Activated naive CD4-positive, alpha-beta T cell treated with anti-CD3 and anti-CD28 coated beads, Interleukin-2, amount 50 U/mL, for 24 hours (primary cell): ENCODE measurements around the gene UTP20.

Source experiments
- H3K27ac Mint-ChIP-seq: one replicate; pipeline ENCODE4 v1.8.0; 2021; ENCODE audit warnings: mild to moderate bottlenecking, mixed read lengths
- H3K27me3 Mint-ChIP-seq: one replicate; pipeline ENCODE4 v1.8.0; 2021; ENCODE audit warnings: mixed read lengths
- H3K36me3 Mint-ChIP-seq: one replicate; pipeline ENCODE4 v1.8.0; 2021; ENCODE audit warnings: mixed read lengths
- H3K4me1 Mint-ChIP-seq: one replicate; pipeline ENCODE4 v1.8.0; 2021; ENCODE audit warnings: mixed read lengths
- H3K4me3 Mint-ChIP-seq: one replicate; pipeline ENCODE4 v1.8.0; 2021; ENCODE audit warnings: mild to moderate bottlenecking, mixed read lengths
- H3K9me3 Mint-ChIP-seq: one replicate; pipeline ENCODE4 v1.8.0; 2021; ENCODE audit warnings: mixed read lengths

Gene UTP20

GRCh38 chr12:101299931-101300330, 20.0 kb downstream of the UTP20 start:
- peaks cover 1% of the 10 kb centered on the region for H3K4me1 Mint-ChIP-seq
- no peaks in the 10 kb centered on the region for H3K9me3 Mint-ChIP-seq
- no peak overlapping the region for H3K4me3 Mint-ChIP-seq
- H3K27me3 Mint-ChIP-seq, result no peaks in the 10 kb centered on the region
- H3K36me3 Mint-ChIP-seq, result peaks cover 37% of the 10 kb centered on the region
- H3K27ac Mint-ChIP-seq, result no peak overlapping the region

DNA sequence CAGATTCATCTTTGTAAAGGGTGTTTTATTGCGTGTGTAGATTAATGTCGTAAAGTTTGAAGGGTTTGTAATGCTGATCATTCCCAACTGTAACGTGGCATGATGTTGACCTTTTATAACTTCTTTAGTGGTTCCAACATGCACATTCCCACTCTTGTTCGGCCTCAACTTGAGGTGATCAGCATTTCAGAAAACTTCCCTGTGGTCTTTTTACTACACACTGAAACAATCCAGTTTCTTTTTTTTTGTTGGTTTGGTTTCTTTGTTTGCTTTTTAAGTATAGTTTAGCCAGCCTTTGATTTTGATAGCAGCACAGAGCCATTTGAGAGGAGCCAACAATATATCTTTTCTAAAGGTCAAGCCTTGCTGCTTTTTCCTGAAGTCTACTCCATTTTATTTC, 22.8 kb downstream of the UTP20 start:
- Mint-ChIP-seq H3K27ac (no peak overlapping the region), H3K4me1 (peaks cover 3% of the 10 kb centered on the region), H3K27me3 (no peaks in the 10 kb centered on the region), H3K4me3 (no peak overlapping the region), H3K9me3 (no peaks in the 10 kb centered on the region), H3K36me3 (peaks cover 38% of the 10 kb centered on the region)

- no peak overlapping the region for H3K4me3 Mint-ChIP-seq
- H3K27ac Mint-ChIP-seq, result no peak overlapping the region
- peaks cover 26% of the 10 kb centered on the region for H3K36me3 Mint-ChIP-seq
- no peaks in the 10 kb centered on the region for H3K9me3 Mint-ChIP-seq
- H3K27me3 Mint-ChIP-seq, result no peaks in the 10 kb centered on the region
- peaks cover 3% of the 10 kb centered on the region for H3K4me1 Mint-ChIP-seq
Measured at GRCh38 chr12:101305226-101305779, 25.4 kb downstream of the UTP20 start.

GRCh38 chr12:101305794-101306193, 25.9 kb downstream of the UTP20 start:
- Mint-ChIP-seq H3K36me3 (peaks cover 26% of the 10 kb centered on the region), H3K9me3 (no peaks in the 10 kb centered on the region), H3K4me3 (no peak overlapping the region), H3K4me1 (peaks cover 3% of the 10 kb centered on the region), H3K27me3 (no peaks in the 10 kb centered on the region), H3K27ac (no peak overlapping the region)

DNA sequence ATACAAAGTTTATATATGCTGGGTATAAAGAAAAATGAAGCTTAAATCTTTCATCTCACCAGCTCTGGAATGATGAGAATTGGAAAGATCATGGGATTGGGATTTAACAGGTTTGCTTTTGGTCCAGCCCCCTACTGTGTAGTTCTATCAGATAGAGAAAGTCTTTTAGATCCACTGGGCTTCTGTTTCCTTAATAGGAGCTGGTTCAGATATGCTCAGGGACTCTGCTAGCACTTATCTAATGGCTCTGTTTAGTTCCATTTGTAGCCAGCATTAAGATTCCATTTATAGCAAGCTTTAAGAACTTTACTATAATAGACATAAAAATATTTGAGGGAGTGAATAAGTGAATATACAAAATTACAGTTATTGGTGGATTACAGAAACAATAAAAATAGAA, 42.6 kb downstream of the UTP20 start:
- H3K27ac Mint-ChIP-seq, result no peak overlapping the region
- H3K36me3 Mint-ChIP-seq, result peaks cover 19% of the 10 kb centered on the region
- H3K9me3 Mint-ChIP-seq, result no peaks in the 10 kb centered on the region
- no peaks in the 10 kb centered on the region for H3K4me1 Mint-ChIP-seq
- H3K4me3 Mint-ChIP-seq, result no peak overlapping the region
- no peaks in the 10 kb centered on the region for H3K27me3 Mint-ChIP-seq

DNA sequence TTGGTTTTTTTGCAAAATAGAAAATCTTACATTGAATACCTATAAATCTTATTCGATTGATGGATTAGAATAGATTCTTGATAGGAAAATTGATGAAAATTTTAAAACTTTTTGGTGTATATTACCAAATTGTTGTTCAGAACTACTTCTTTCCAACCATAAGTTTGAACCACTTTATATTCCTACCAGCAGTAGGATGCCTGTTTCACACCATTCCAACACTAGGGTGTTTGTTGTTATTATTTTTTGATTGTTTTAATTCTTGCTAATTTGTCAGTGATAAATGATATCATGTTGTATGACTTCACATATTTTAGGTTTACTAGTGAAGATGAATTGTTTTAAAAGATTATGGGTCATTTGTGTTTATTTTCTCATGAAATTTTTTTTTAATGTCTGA, 43.4 kb downstream of the UTP20 start:
- H3K36me3 Mint-ChIP-seq, result peaks cover 18% of the 10 kb centered on the region
- no peak overlapping the region for H3K4me3 Mint-ChIP-seq
- H3K4me1 Mint-ChIP-seq, result no peaks in the 10 kb centered on the region
- H3K27ac Mint-ChIP-seq, result no peak overlapping the region
- H3K27me3 Mint-ChIP-seq, result no peaks in the 10 kb centered on the region
- H3K9me3 Mint-ChIP-seq, result no peaks in the 10 kb centered on the region

DNA sequence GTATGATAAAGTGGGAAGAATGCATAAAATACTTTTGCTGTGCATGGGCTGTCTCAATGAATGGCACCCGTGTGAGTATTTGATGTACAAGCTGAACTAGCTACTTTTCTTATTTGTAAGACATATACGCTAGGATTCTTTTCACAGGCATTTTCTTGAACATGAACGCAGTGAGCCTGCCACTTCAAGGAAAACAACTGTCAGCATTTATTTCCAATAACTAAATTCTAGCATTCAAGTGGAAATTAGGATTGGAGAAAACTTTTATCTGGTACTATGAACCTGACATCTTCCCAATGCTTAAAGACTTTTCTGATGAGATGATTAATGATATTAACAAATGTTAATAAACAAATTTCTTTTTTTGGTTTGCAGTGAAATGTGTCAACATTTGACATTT, 45.7 kb downstream of the UTP20 start:
- Mint-ChIP-seq H3K27me3 (no peaks in the 10 kb centered on the region), H3K36me3 (peaks cover 30% of the 10 kb centered on the region), H3K4me3 (no peak overlapping the region), H3K9me3 (no peaks in the 10 kb centered on the region), H3K4me1 (no peaks in the 10 kb centered on the region), H3K27ac (no peak overlapping the region)

GRCh38 chr12:101327051-101327450, 47.1 kb downstream of the UTP20 start:
- peaks cover 31% of the 10 kb centered on the region for H3K36me3 Mint-ChIP-seq

GRCh38 chr12:101327546-101327945, 47.6 kb downstream of the UTP20 start:
- Mint-ChIP-seq H3K27ac (no peak overlapping the region), H3K27me3 (no peaks in the 10 kb centered on the region), H3K4me3 (no peak overlapping the region), H3K9me3 (no peaks in the 10 kb centered on the region), H3K4me1 (no peaks in the 10 kb centered on the region), H3K36me3 (peaks cover 33% of the 10 kb centered on the region)

More at GRCh38 chr12:101327051-101327450, 47.1 kb downstream of the UTP20 start:
- Mint-ChIP-seq H3K9me3 (no peaks in the 10 kb centered on the region), H3K27ac (no peak overlapping the region), H3K4me1 (no peaks in the 10 kb centered on the region), H3K4me3 (no peak overlapping the region), H3K27me3 (no peaks in the 10 kb centered on the region)

- no peaks in the 10 kb centered on the region for H3K27me3 Mint-ChIP-seq
- peaks cover 37% of the 10 kb centered on the region for H3K36me3 Mint-ChIP-seq
- no peak overlapping the region for H3K4me3 Mint-ChIP-seq
- H3K27ac Mint-ChIP-seq, result no peak overlapping the region
- H3K4me1 Mint-ChIP-seq, result no peaks in the 10 kb centered on the region
- no peaks in the 10 kb centered on the region for H3K9me3 Mint-ChIP-seq
Measured at GRCh38 chr12:101328917-101329316, 49.0 kb downstream of the UTP20 start.

DNA sequence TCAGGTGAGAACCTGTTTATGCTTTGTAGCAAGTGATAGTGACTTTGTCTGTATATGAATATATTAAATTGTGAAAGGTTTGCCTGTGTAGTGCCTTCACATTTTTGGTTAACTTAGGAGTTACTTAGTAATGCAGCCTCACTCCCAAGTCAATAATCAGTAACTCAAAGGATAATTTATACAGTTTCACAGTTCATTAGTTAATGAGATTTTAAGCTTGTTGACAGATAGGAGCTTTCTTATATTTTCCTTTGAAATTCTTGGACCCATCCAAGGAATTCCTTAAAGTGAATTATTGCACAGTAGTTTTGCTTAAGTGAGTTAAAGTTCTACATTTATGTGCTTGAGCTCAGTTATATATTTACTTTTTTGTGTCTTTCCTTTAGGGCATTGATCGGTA, 50.7 kb downstream of the UTP20 start:
- Mint-ChIP-seq H3K36me3 (peaks cover 43% of the 10 kb centered on the region), H3K4me3 (no peak overlapping the region), H3K27ac (no peak overlapping the region)

DNA sequence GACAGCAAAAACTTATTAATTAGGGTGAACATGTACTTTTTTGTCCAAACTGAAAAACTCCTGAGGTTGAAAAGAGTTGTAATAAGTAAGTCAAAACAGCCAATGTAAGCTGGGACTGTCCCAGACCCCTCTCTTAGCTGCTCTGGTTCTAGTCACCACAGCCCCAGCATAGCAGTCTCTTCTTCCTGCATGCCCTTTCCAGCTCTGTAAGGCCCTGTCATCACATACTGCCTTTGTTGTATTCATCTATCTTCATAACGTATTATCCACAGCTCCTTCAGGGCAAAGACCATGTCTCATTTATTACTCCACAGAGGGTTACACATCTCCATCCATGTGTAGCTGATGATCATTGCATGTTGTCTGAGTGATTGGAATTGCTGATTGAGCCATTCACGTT, 56.5 kb downstream of the UTP20 start:
- H3K27ac Mint-ChIP-seq, result no peak overlapping the region
- H3K36me3 Mint-ChIP-seq, result peaks cover 24% of the 10 kb centered on the region
- no peak overlapping the region for H3K4me3 Mint-ChIP-seq
- no peaks in the 10 kb centered on the region for H3K27me3 Mint-ChIP-seq
- no peaks in the 10 kb centered on the region for H3K4me1 Mint-ChIP-seq
- H3K9me3 Mint-ChIP-seq, result no peaks in the 10 kb centered on the region

More for the DNA sequence above, 50.7 kb downstream of the UTP20 start:
- no peaks in the 10 kb centered on the region for H3K27me3 Mint-ChIP-seq
- no peaks in the 10 kb centered on the region for H3K4me1 Mint-ChIP-seq
- no peaks in the 10 kb centered on the region for H3K9me3 Mint-ChIP-seq

DNA sequence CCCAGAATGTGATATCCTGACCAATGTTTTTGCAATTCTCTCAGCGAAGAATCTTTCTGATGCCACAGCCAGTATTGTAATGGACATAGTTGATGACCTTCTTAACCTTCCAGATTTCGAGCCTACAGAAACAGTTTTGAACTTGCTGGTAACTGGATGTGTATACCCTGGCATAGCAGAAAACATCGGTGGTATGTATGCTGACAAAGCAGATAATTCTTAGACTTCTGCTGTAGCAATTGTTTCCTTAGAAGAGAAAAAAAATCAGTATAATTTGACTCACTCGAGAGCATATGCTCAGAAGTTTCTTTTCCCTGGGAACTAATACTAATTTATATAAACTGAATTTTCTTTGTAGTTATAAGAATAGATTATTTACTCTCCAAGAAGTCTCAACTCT, 58.2 kb downstream of the UTP20 start:
- Mint-ChIP-seq H3K9me3 (no peaks in the 10 kb centered on the region), H3K27me3 (no peaks in the 10 kb centered on the region), H3K4me1 (no peaks in the 10 kb centered on the region), H3K36me3 (peaks cover 17% of the 10 kb centered on the region), H3K4me3 (no peak overlapping the region), H3K27ac (no peak overlapping the region)

DNA sequence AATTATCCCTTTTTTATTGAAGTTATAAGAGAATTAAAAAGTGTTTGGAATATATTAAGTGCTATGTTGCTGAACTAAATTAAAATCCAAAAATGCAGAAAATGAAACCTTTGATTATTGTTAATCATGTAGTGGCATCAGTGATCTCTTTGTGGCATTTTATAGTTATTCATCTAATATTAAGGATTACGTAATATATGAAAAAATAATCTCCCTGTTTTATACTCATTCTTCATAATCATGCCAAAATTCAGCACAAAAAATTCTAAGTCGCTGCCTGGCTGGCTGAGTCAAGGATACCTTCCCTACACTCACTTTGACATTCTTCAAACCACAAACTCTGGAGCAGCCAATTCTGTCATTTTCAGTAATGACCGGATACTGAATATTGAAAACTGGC, 64.0 kb downstream of the UTP20 start:
- peaks cover 39% of the 10 kb centered on the region for H3K36me3 Mint-ChIP-seq
- no peaks in the 10 kb centered on the region for H3K27me3 Mint-ChIP-seq
- H3K9me3 Mint-ChIP-seq, result no peaks in the 10 kb centered on the region
- no peaks in the 10 kb centered on the region for H3K4me1 Mint-ChIP-seq
- H3K27ac Mint-ChIP-seq, result no peak overlapping the region
- H3K4me3 Mint-ChIP-seq, result no peak overlapping the region

DNA sequence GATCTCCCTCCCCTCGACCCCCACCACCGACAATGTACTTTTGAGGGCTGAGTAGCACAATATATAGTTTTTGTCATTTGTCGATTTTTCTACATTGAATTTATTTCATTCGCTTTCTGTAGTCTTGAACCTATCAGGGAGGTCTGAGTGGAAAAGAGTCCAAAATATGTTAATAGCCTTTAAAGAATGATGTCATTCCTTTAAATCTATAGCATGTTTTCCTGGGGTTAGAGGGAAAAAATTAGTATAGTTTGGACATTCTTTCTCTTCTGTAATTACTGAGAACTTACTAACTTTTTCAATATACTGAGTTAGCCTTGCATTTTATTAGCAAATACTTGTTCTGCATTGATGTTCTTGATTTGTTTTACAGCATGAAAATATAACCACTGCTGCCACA, 71.8 kb downstream of the UTP20 start:
- Mint-ChIP-seq H3K4me3 (no peak overlapping the region), H3K9me3 (no peaks in the 10 kb centered on the region), H3K36me3 (peaks cover 29% of the 10 kb centered on the region), H3K27me3 (no peaks in the 10 kb centered on the region), H3K27ac (no peak overlapping the region), H3K4me1 (no peaks in the 10 kb centered on the region)

- Mint-ChIP-seq H3K4me1 (no peaks in the 10 kb centered on the region), H3K27me3 (no peaks in the 10 kb centered on the region), H3K4me3 (no peak overlapping the region), H3K27ac (no peak overlapping the region), H3K36me3 (peaks cover 24% of the 10 kb centered on the region), H3K9me3 (no peaks in the 10 kb centered on the region)
Measured at GRCh38 chr12:101356794-101357193, 76.9 kb downstream of the UTP20 start.

DNA sequence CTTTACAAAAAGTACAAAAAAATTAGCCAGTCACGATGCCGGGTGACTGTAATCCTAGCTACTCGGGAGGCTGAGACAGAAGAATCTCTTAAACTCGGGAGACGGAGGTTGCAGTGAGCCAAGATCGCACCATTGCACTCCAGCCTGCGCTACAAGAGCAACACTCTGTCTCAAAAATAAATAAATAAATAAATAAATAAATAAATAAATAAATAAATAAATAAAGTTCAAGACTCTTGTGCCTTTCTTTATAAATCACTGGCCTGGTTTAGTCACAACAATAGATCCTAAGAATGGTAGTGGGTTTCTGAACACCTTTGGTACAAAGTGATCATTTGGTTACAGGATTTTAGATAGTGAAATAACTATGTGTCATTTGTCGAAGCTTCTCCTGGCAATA, 81.5 kb downstream of the UTP20 start:
- H3K4me3 Mint-ChIP-seq, result no peak overlapping the region
- H3K4me1 Mint-ChIP-seq, result no peaks in the 10 kb centered on the region
- H3K27ac Mint-ChIP-seq, result no peak overlapping the region
- peaks cover 29% of the 10 kb centered on the region for H3K36me3 Mint-ChIP-seq
- H3K9me3 Mint-ChIP-seq, result no peaks in the 10 kb centered on the region
- H3K27me3 Mint-ChIP-seq, result no peaks in the 10 kb centered on the region
